WERI-Rb-1 (cell line): ENCODE data around the gene SCAI.
A peak's percentile ranks its signal among the peaks of the same experiment; 100 is the strongest.

Experiments
- DNase-seq: peaks from one replicate; pipeline ENCODE4 v3.0.0-alpha.2; 2020
- H3K27ac ChIP-seq: fragments of 250-450 bp; sonication (Bioruptor Pico); 2 replicates; pipeline ENCODE4 v1.5.1; 2020; ENCODE audit warnings: mild to moderate bottlenecking, moderate library complexity
- H3K27me3 ChIP-seq: fragments of 250-450 bp; sonication (Bioruptor Pico); 2 replicates; pipeline ENCODE4 v1.5.1; 2021; ENCODE audit warnings: mild to moderate bottlenecking, low read depth, moderate library complexity; ENCODE audit not compliant: insufficient read depth, severe bottlenecking
- H3K36me3 ChIP-seq: fragments of 250-450 bp; sonication (Bioruptor Pico); 2 replicates; pipeline ENCODE4 v1.5.1; 2020; ENCODE audit warnings: mild to moderate bottlenecking, moderate library complexity
- H3K4me3 ChIP-seq: 2 replicates; pipeline ENCODE4 v1.5.1; 2011; ENCODE audit warnings: low read depth, mild to moderate bottlenecking, control low read depth, low read length
- H3K9me3 ChIP-seq: fragments of 250-450 bp; sonication (Bioruptor Pico); 2 replicates; pipeline ENCODE4 v1.5.1; 2021; ENCODE audit warnings: mild to moderate bottlenecking, moderate library complexity; ENCODE audit not compliant: severe bottlenecking
- CTCF ChIP-seq: IDR thresholded peaks from 2 replicates; pipeline ENCODE4 v1.5.1; 2011; ENCODE audit warnings: low read depth, mild to moderate bottlenecking, control low read depth, inconsistent platforms, low read length

Gene SCAI

GRCh38 chr9:125145425-125145824, 2.1 kb upstream of the SCAI start:
- Histone ChIP-seq H3K9me3 (no peaks in the 10 kb centered on the region), H3K4me3 (no peak overlapping the region), H3K27me3 (no peaks in the 10 kb centered on the region), H3K36me3 (peaks cover 20% of the 10 kb centered on the region), H3K27ac (no peak overlapping the region)
- no peak for TF ChIP-seq CTCF
- no peak for DNase-seq

DNA sequence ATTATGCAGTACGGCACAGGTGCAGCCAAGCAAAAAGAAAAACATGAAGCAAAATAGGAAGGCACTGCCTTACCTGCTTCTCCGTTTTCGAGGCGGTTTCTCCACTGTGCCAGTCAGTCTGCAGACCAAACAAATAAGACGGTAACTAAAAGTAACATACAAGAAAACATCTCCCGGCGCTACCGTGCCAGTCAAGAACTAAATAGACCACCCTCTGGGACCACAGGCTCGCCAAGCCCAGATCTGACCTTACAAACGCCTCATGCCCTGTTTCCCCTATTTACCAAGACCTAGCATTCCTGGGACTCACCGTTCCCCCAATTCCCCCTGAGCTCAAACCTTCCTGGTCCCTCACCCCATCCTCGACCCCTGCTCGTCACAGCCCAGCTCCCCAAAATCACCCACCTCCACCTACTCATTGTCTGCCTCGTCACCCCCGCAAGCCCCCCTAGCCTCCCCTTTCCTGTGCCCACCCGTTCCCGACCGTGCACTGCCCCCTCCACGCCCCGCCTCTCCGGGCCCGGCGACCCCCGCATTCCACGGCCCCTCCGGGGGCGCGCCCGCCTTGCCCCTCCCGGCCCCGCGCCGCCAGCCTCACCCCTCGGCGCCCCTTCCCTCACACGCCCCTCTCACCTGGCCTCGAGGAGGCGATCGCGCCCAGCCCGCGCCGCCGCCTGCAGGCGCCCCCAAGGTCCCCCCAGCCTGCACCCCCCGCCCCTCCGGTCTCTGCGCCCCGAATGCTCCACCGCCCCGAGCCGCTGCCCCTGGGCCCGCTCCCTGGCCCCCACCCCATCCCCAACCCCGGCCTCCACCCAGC, 560 bp downstream of the SCAI start:
- DNase-seq: no peak

GRCh38 chr9:125141751-125142150, 1.6 kb downstream of the SCAI start:
- Histone ChIP-seq H3K27me3 (no peaks in the 10 kb centered on the region), H3K36me3 (peaks cover 23% of the 10 kb centered on the region), H3K27ac (no peak overlapping the region), H3K4me3 (no peak overlapping the region), H3K9me3 (no peaks in the 10 kb centered on the region)
- no peak for TF ChIP-seq CTCF
- DNase-seq: no peak

More for the DNA sequence above, 560 bp downstream of the SCAI start:
- peak overlapping the region; percentile 46 for H3K27ac ChIP-seq
- H3K4me3 ChIP-seq: peak overlapping the region; percentile 51
- no peaks in the 10 kb centered on the region for H3K27me3 ChIP-seq
- H3K36me3 ChIP-seq: peaks cover 23% of the 10 kb centered on the region
- peak; percentile 34; the same call in 1 of the 2 replicates for TF ChIP-seq CTCF
- no peaks in the 10 kb centered on the region for H3K9me3 ChIP-seq

- TF ChIP-seq CTCF: no peak
- Histone ChIP-seq H3K27me3 (no peaks in the 10 kb centered on the region), H3K27ac (no peak overlapping the region), H3K36me3 (peaks cover 23% of the 10 kb centered on the region), H3K4me3 (no peak overlapping the region), H3K9me3 (no peaks in the 10 kb centered on the region)
- DNase-seq: no peak
These were observed 2.1 kb downstream of the SCAI start for GRCh38 chr9:125141251-125141650.

DNA sequence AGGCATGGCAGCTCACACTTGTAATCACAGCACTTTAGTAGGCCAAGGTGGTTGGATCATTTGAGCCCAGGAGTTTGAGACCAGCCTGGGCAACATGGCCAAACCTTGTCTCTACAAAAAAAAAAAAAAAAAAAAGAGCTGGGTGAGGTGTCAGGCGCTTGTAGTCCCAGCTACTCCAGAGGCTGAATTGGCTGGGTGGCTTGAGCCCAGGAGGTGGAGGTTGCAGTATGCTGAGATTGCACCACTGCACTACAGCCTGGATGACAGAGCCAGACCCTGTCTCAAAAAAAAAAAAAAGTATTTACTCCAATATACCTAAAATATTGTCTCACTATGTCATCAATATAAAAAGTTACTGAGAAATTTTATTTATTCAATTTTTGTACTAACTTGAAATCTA, 2.8 kb downstream of the SCAI start:
- H3K4me3 ChIP-seq: no peak overlapping the region
- DNase-seq: no peak
- no peaks in the 10 kb centered on the region for H3K9me3 ChIP-seq
- H3K27ac ChIP-seq: no peak overlapping the region
- no peak for TF ChIP-seq CTCF
- H3K27me3 ChIP-seq: no peaks in the 10 kb centered on the region
- H3K36me3 ChIP-seq: peaks cover 23% of the 10 kb centered on the region

DNA sequence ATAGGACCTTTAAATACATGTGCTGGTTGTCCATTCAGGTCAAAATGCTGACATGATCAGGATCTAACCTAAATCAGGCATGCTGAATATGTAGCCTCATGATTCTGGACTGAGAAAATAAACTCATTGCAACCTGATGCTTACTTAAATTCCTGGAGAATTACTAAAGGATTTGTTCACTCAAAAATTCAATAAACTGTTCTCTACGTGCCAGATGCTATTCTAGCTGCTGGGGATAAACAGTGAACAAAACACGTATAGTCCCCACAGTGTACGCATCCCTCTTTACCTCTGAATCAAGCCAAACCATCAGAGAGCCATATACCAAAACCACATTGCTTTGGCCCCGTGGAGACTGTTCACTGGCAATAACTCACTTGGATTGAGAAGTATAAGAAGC, 6.1 kb downstream of the SCAI start:
- Histone ChIP-seq H3K4me3 (no peak overlapping the region), H3K36me3 (peaks cover 23% of the 10 kb centered on the region), H3K27me3 (no peaks in the 10 kb centered on the region), H3K27ac (no peak overlapping the region), H3K9me3 (no peaks in the 10 kb centered on the region)
- no peak for TF ChIP-seq CTCF
- no peak for DNase-seq
